Natural killer cell (primary cell): ENCODE results near the gene EPHB6. TPM values are rescaled to one million over a fixed set of nuclear protein-coding genes. Genes with fewer than 3 reads are reported as not detected.

Experiments used
- ATAC-seq, 3 donors: fragments of 150-1000 bp in 2 of 3; fragments of 200-7000 bp in 1 of 3; cut with Tn5 transposase; 1 replicate in 1 of 3; 2 replicates in 2 of 3; pipeline ENCODE4 v1.10.0; 2021; ENCODE audit warnings: mild to moderate bottlenecking in 2 of 3, moderate library complexity in 2 of 3
- DNase-seq, 2 donors: peaks; one replicate each; pipeline versions ENCODE4 v3.0.0 to v3.0.0-alpha.2; 2013 to 2021; ENCODE audit warnings: mixed read lengths in 1 of 2
- H3K27ac ChIP-seq: one replicate; pipeline ENCODE4 v1.5.1; 2013; ENCODE audit warnings: mild to moderate bottlenecking, low read length
- H3K27me3 ChIP-seq: one replicate; pipeline ENCODE4 v1.6.1; 2013; ENCODE audit warnings: low read length; ENCODE audit not compliant: control insufficient read depth, insufficient read depth
- H3K36me3 ChIP-seq: one replicate; pipeline ENCODE4 v1.6.1; 2013; ENCODE audit warnings: low read length; ENCODE audit not compliant: control insufficient read depth, insufficient read depth
- H3K4me1 ChIP-seq: one replicate; pipeline ENCODE4 v1.6.1; 2013; ENCODE audit warnings: low read length; ENCODE audit not compliant: control insufficient read depth, insufficient read depth
- H3K4me3 ChIP-seq: one replicate; pipeline ENCODE4 v1.5.1; 2013; ENCODE audit warnings: low read length
- H3K9me3 ChIP-seq: one replicate; pipeline ENCODE4 v1.6.1; 2013; ENCODE audit warnings: low read length; ENCODE audit not compliant: control insufficient read depth, insufficient read depth
- H3K27ac Mint-ChIP-seq, 2 donors: one replicate each; pipeline ENCODE4 v1.8.0; 2022; ENCODE audit warnings: mild to moderate bottlenecking in 2 of 2, mixed read lengths in 2 of 2, moderate library complexity in 1 of 2
- H3K27me3 Mint-ChIP-seq, 2 donors: one replicate each; pipeline ENCODE4 v1.8.0; 2022; ENCODE audit warnings: low read depth in 2 of 2, mixed read lengths in 2 of 2
- H3K36me3 Mint-ChIP-seq: one replicate; pipeline ENCODE4 v1.8.0; 2022; ENCODE audit warnings: mixed read lengths
- H3K4me1 Mint-ChIP-seq, 2 donors: one replicate each; pipeline ENCODE4 v1.8.0; 2022; ENCODE audit warnings: mixed read lengths in 2 of 2
- H3K4me3 Mint-ChIP-seq: one replicate; pipeline ENCODE4 v1.8.0; 2022; ENCODE audit warnings: mild to moderate bottlenecking, moderate library complexity, mixed read lengths
- H3K9me3 Mint-ChIP-seq, 2 donors: one replicate each; pipeline ENCODE4 v1.8.0; 2022; ENCODE audit warnings: mixed read lengths in 2 of 2
- WGBS: methylation state at CpG from one replicate; pipeline ENCODE4 v1.1.7; 2013; ENCODE audit warnings: missing lambda C conversion rate; ENCODE audit not compliant: insufficient coverage; 5-methylcytosine and 5-hydroxymethylcytosine counted together
- intact Hi-C: fragments of 100-400 bp; cut with micrococcal nuclease; formaldehyde crosslinking; loops from one replicate; pipeline ENCODE4 v1.14.2; 2022
- total RNA-seq, 4 donors: library from RNA; stranded (reverse); fragments of 120-200 nt in 1 of 4; gene quantifications; one replicate each; pipeline versions ENCODE4 v1.2.3 to v1.2.4, GENCODE V29; 2013 to 2022
- TF ChIP-seq, protein P1 (sequence below): fragments of 200-600 bp; IDR thresholded peaks from one replicate; pipeline ENCODE4 v1.8.0; 2022; ENCODE audit warnings: antibody characterized with exemption

Gene EPHB6
- total RNA-seq, 3 donors from 2014 or later (not counting 1 experiment from before 2014, with no cell fraction given), result 2.3 to 6.8 (median 6.5) TPM

DNA sequence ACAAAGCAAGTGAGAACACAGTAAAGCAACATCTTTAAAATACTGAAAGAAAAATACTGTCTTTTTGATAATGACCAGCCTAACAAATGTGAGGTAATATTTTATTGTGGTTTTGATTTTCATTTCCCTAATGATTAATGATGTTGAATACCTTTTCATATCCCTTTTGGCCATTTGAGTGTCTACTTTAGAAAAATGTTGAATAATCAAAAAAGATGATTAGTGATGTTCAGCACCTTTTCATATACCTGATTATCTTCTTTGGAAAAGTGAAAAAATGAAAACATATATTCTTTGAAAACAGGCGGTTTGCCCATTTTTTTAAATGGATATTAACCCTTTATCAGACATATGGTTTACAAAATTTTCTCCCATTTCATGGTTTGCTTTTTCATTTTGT is 32.2 kb upstream of the EPHB6 start:
- Mint-ChIP-seq H3K36me3 (no peaks in the 10 kb centered on the region), H3K27ac (no peak overlapping the region), H3K9me3 (no peaks in the 10 kb centered on the region), H3K4me1 (no peaks in the 10 kb centered on the region), H3K4me3 (no peak overlapping the region), H3K27me3 (peaks cover 31 to 55% of the 10 kb centered on the region in 2 donors)
- TF ChIP-seq, protein P1, sequence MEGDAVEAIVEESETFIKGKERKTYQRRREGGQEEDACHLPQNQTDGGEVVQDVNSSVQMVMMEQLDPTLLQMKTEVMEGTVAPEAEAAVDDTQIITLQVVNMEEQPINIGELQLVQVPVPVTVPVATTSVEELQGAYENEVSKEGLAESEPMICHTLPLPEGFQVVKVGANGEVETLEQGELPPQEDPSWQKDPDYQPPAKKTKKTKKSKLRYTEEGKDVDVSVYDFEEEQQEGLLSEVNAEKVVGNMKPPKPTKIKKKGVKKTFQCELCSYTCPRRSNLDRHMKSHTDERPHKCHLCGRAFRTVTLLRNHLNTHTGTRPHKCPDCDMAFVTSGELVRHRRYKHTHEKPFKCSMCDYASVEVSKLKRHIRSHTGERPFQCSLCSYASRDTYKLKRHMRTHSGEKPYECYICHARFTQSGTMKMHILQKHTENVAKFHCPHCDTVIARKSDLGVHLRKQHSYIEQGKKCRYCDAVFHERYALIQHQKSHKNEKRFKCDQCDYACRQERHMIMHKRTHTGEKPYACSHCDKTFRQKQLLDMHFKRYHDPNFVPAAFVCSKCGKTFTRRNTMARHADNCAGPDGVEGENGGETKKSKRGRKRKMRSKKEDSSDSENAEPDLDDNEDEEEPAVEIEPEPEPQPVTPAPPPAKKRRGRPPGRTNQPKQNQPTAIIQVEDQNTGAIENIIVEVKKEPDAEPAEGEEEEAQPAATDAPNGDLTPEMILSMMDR, result no peak
- Histone ChIP-seq H3K27ac (no peak overlapping the region), H3K36me3 (no peaks in the 10 kb centered on the region), H3K4me1 (no peaks in the 10 kb centered on the region), H3K9me3 (no peaks in the 10 kb centered on the region), H3K4me3 (no peak overlapping the region), H3K27me3 (peaks cover 5% of the 10 kb centered on the region)
- ATAC-seq (no peak), DNase-seq (no peak)
- no CpG with 5 or more reads among the region's 1 CpG for WGBS
- intact Hi-C loops, result no loop called here

DNA sequence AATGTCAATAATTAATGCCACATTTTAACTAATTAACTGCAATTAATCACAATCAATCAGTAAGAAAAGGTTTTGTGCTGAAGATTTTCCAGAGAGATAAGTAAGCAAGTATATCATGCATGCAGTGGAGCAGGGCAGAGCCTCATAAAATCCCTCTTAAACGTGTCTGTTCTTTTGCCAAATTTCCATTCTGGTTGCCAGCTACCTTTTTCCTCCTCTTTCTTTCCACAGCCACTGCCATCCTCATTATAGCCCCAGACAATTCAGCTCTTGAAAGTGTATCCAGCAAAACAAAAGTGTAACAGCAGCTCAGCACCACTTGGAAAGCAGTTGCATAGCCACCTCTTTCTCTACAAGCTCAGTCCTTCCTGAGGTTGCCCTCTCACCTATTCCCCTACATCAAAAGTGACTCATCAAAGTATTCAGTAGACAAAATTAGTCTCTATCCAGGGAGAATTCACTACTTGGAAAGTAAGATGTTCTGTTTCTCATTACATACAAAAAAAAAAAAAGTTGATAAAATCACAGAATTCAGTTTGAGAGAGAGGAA is 26.9 kb upstream of the EPHB6 start:
- H3K36me3 Mint-ChIP-seq, result no peaks in the 10 kb centered on the region
- no peak overlapping the region for H3K27ac Mint-ChIP-seq
- H3K27me3 Mint-ChIP-seq, result peaks cover 17 to 37% of the 10 kb centered on the region in 2 donors
- H3K4me1 ChIP-seq, result no peaks in the 10 kb centered on the region
- H3K4me3 Mint-ChIP-seq, result no peak overlapping the region
- H3K27ac ChIP-seq, result no peak overlapping the region
- intact Hi-C loops, result no loop called here
- no peaks in the 10 kb centered on the region for H3K36me3 ChIP-seq
- TF ChIP-seq, protein P1, result no peak
- 75% methylated on average over 1 of the region's 1 CpG for WGBS
- no peak overlapping the region for H3K4me3 ChIP-seq
- H3K9me3 Mint-ChIP-seq, result no peaks in the 10 kb centered on the region
- H3K9me3 ChIP-seq, result no peaks in the 10 kb centered on the region
- no peak for DNase-seq
- no peak for ATAC-seq
- H3K4me1 Mint-ChIP-seq, result no peaks in the 10 kb centered on the region
- peaks cover 5% of the 10 kb centered on the region for H3K27me3 ChIP-seq

DNA sequence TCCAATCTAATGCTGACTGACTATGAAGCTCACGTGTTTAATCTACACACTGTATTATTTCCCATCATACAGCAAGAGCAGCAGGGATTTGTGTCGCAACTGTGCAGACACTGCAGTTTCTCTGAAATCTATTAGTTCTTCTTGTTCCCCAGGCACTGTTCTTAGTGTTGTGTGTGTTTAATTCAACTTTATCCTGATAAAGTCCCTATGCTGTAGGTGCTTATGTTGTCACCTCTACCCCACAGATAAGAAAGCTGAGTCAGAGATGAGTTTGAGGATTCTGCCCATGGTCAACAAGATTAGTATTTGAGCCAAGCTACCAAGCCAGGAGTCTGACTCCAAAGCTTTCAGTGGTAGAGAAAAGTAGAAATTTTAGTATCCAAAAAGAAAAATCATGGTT is 22.5 kb upstream of the EPHB6 start:
- Mint-ChIP-seq H3K27me3 (peaks cover 8 to 22% of the 10 kb centered on the region in 2 donors), H3K4me1 (no peaks in the 10 kb centered on the region), H3K27ac (no peak overlapping the region), H3K9me3 (no peaks in the 10 kb centered on the region), H3K36me3 (no peaks in the 10 kb centered on the region), H3K4me3 (no peak overlapping the region)
- TF ChIP-seq, protein P1, result no peak
- Histone ChIP-seq H3K9me3 (no peaks in the 10 kb centered on the region), H3K36me3 (no peaks in the 10 kb centered on the region), H3K27me3 (no peaks in the 10 kb centered on the region), H3K27ac (no peak overlapping the region), H3K4me1 (no peaks in the 10 kb centered on the region), H3K4me3 (no peak overlapping the region)
- intact Hi-C loops, result loop anchor here (10.0 kb wide), 1 partner anchor 58 kb away; the partner anchor contains the start of gene PRSS2
- no peak for DNase-seq
- whole genome bisulfite sequencing, result 94% methylated on average over 2 of the region's 2 CpGs
- no peak for ATAC-seq
